K562 (cell line): ENCODE measurements around the gene SRRT. TPM values are rescaled to one million over a fixed set of nuclear protein-coding genes. Genes with fewer than 3 reads are reported as not detected.

Experiments
- ADNP ChIP-seq: fragments of 200-800 bp; sonication (Bioruptor generic); IDR thresholded peaks from 2 replicates; pipeline ENCODE4 v1.6.1; 2016; ENCODE audit warnings: missing genetic modification characterization, missing compliant biosample characterization
- CUX1 ChIP-seq: fragments of 200-800 bp; sonication (Bioruptor generic); IDR thresholded peaks from 2 replicates; pipeline ENCODE4 v1.6.1; 2016; ENCODE audit warnings: missing genetic modification characterization, missing compliant biosample characterization
- FOXK2 ChIP-seq, 2 experiments: fragments of 450-650 bp; IDR thresholded peaks in 1 of 2; conservative IDR thresholded peaks in 1 of 2; 2 replicates each; pipeline ENCODE4 v1.6.1; 2016; ENCODE audit warnings: low read depth in 2 of 2, mild to moderate bottlenecking in 1 of 2
- MTF1 ChIP-seq: fragments of 250-450 bp; sonication (Bioruptor Pico); IDR thresholded peaks from 2 replicates; pipeline ENCODE4 v1.9.0; 2021; ENCODE audit warnings: moderate library complexity, mild to moderate bottlenecking, inconsistent platforms, borderline replicate concordance
- OTX1 ChIP-seq: fragments of 450-650 bp; formaldehyde crosslinking; IDR thresholded peaks from 2 replicates; pipeline ENCODE4 v1.4.0; 2022; ENCODE audit warnings: mild to moderate bottlenecking
- PCBP1 ChIP-seq: fragments of 200-400 bp; formaldehyde crosslinking; IDR thresholded peaks from 2 replicates; pipeline ENCODE4 v1.6.1; 2018; ENCODE audit warnings: mild to moderate bottlenecking, low read depth, low read length; ENCODE audit not compliant: poor library complexity, severe bottlenecking
- SIN3A ChIP-seq, 2 experiments: fragments of 150-350 bp in 1 of 2; IDR thresholded peaks; 2 replicates each; pipeline ENCODE4 v1.6.1; 2011 to 2016; ENCODE audit warnings: borderline replicate concordance in 2 of 2, low read depth in 2 of 2, low read length in 2 of 2, mild to moderate bottlenecking in 2 of 2, moderate library complexity in 2 of 2; ENCODE audit not compliant: control insufficient read depth in 1 of 2
- SRSF9 ChIP-seq: fragments of 200-400 bp; formaldehyde crosslinking; IDR thresholded peaks from 2 replicates; pipeline ENCODE4 v1.6.1; 2017; ENCODE audit warnings: low read depth, low read length, borderline replicate concordance
- TCF7L2 ChIP-seq: fragments of 150-350 bp; IDR thresholded peaks from 2 replicates; pipeline ENCODE4 v1.6.1; 2016; ENCODE audit warnings: low read depth, mild to moderate bottlenecking, low read length, moderate library complexity
- TEAD1 ChIP-seq, 2 experiments: fragments of 450-650 bp in 1 of 2; sonication (generic) in 1 of 2; formaldehyde crosslinking; IDR thresholded peaks; 2 replicates each; pipeline versions ENCODE4 v1.4.0 to v1.8.0; 2020 to 2022; ENCODE audit warnings: mild to moderate bottlenecking in 2 of 2, missing genetic modification reagents in 1 of 2
- TEAD4 ChIP-seq, 2 experiments: sonication (generic) in 1 of 2; formaldehyde crosslinking in 1 of 2; IDR thresholded peaks; 2 replicates each; pipeline versions ENCODE4 v1.6.1 to v1.8.0; 2012 to 2022; ENCODE audit warnings: borderline replicate concordance in 1 of 2, inconsistent platforms in 1 of 2, low read length in 1 of 2, mild to moderate bottlenecking in 1 of 2, missing genetic modification reagents in 1 of 2
- TRIM28 ChIP-seq: fragments of 450-650 bp; IDR thresholded peaks from 2 replicates; pipeline ENCODE4 v1.6.1; 2017
- XRCC4 ChIP-seq: IDR thresholded peaks from one replicate; pipeline ENCODE4 v1.6.1; 2011; ENCODE audit not compliant: insufficient read depth, insufficient read length; ENCODE audit errors: extremely low read depth
- YBX1 ChIP-seq: fragments of 450-650 bp; IDR thresholded peaks from 2 replicates; pipeline ENCODE4 v1.7.1; 2016; ENCODE audit warnings: mild to moderate bottlenecking
- ZNF282 ChIP-seq: sonication (generic); formaldehyde crosslinking; IDR thresholded peaks from 2 replicates; pipeline ENCODE4 v1.8.1; 2023; ENCODE audit warnings: missing genetic modification reagents
- ZNF316 ChIP-seq: fragments of 450-650 bp; IDR thresholded peaks from 2 replicates; pipeline ENCODE4 v1.6.1; 2016
- polyA plus RNA-seq, 8 experiments: library from polyadenylated mRNA; depleted of rRNA in 4 of 8; stranded (reverse) in 5 of 8; unstranded in 3 of 8; fragments of >200 nt; fragmentation: Nextera tagmentation in 2 of 8; fragmentation: Illumina TruSeq in 1 of 8; extraction: Ambion mirVana in 2 of 8; extraction: Trizol in 1 of 8; gene quantifications; 2 replicates each; pipeline versions ENCODE4 v1.2.1 to v1.2.3, GENCODE V29; 2011 to 2014; ENCODE audit warnings: inconsistent platforms in 1 of 8, missing spikeins in 1 of 8
- total RNA-seq, 7 experiments: library from RNA; depleted of rRNA in 6 of 7; stranded (reverse); fragments of >200 nt in 6 of 7; fragmentation: Illumina TruSeq in 2 of 7; extraction: Trizol in 2 of 7; gene quantifications; 2 replicates each; pipeline versions ENCODE4 v1.2.1 to v1.2.3, GENCODE V29; 2011 to 2021; ENCODE audit warnings: low replicate concordance in 1 of 7
- TF ChIP-seq, protein P1 (sequence below): IDR thresholded peaks from 2 replicates; pipeline ENCODE4 v1.6.1; 2012; ENCODE audit warnings: low read depth, low read length, improper control_type of control experiment, borderline replicate concordance
- TF ChIP-seq, protein P2 (sequence below): fragments of 250-450 bp; sonication (Bioruptor Pico); IDR thresholded peaks from 2 replicates; pipeline ENCODE4 v1.5.0; 2022; ENCODE audit warnings: mild to moderate bottlenecking

SRRT gene
- total and polyA plus RNA-seq, 9 of the 15 experiments (the other 6 are each of a cell fraction or from before 2014, with no cell fraction given): 10.3 to 263 (median 84.4) TPM

DNA sequence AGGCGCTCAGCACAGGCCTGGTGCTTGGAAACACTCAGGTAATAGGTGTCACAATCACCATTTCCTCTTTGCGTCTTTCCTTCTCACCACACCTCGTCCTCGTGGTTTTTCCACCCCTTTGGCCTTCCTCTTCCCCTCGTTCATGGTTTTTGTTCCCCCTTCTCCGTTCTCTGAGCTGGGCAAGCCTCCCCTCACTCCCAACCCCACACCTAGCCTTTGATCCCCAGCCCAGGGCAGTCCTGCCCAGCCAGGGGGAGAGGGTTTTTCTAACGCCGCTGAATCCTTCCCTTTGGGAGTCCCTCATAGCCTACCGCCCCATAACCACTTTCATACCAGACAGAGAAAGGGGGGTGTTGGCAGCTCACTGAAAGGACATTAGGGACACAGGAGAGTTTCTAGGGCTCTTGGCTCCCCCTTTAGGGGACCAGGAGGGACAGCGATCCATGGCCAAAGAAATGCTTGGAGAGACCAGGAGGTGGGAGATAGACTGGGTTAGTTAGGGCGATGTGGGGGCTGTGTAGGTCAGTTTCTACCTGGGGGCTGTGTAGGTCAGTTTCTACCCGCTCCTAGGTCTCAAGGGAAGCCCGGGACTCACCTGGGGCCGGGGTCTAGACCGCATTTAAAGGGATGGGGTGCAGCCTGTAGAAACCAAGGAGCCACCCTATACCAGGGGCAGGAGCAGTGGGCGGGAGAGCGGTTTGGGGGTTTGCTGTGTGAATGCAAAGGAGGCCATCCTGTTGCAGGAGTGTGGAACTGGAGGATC is 49.0 kb upstream of the SRRT start (continued):
- TF ChIP-seq SIN3A (IDR thresholded peaks at IDR 0.05; ENCODE audit: borderline replicate concordance in 2 of 2, control insufficient read depth in 1 of 2, low read depth in 2 of 2, low read length in 2 of 2) (no peak), CUX1 (no peak), SRSF9 (no peak), TCF7L2 (no peak), PCBP1 (no peak), ZNF282 (CRISPR knock-in tag) (no peak), ZNF316 (no peak), TEAD1 (CRISPR knock-in tag; IDR thresholded peaks at IDR 0.05) (no peak), OTX1 (CRISPR knock-in tag) (0 out of 2 replicates have a peak, but pooled peaks have one; percentile 59), MTF1 (CRISPR knock-in tag) (0 out of 2 replicates have a peak, but pooled peaks have one; percentile 52), YBX1 (no peak), XRCC4 (no peak), TRIM28 (no peak), ADNP (tag) (no peak), TEAD4 (IDR thresholded peaks at IDR 0.05; ENCODE audit: low read length) (no peak), TEAD4 (CRISPR knock-in tag; IDR thresholded peaks at IDR 0.05; ENCODE audit: borderline replicate concordance) (no peak), FOXK2 (conservative IDR thresholded peaks at IDR 0.05 in 1 of 2, IDR thresholded peaks at IDR 0.05 in 1 of 2; ENCODE audit: low read depth in 2 of 2) (no peak)
- TF ChIP-seq, protein P1, sequence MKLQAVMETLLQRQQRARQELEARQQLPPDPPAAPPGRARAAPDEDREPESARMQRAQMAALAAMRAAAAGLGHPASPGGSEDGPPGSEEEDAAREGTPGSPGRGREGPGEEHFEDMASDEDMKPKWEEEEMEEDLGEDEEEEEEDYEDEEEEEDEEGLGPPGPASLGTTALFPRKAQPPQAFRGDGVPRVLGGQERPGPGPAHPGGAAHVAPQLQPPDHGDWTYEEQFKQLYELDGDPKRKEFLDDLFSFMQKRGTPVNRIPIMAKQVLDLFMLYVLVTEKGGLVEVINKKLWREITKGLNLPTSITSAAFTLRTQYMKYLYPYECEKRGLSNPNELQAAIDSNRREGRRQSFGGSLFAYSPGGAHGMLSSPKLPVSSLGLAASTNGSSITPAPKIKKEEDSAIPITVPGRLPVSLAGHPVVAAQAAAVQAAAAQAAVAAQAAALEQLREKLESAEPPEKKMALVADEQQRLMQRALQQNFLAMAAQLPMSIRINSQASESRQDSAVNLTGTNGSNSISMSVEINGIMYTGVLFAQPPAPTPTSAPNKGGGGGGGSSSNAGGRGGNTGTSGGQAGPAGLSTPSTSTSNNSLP: no peak
- TF ChIP-seq, protein P2, sequence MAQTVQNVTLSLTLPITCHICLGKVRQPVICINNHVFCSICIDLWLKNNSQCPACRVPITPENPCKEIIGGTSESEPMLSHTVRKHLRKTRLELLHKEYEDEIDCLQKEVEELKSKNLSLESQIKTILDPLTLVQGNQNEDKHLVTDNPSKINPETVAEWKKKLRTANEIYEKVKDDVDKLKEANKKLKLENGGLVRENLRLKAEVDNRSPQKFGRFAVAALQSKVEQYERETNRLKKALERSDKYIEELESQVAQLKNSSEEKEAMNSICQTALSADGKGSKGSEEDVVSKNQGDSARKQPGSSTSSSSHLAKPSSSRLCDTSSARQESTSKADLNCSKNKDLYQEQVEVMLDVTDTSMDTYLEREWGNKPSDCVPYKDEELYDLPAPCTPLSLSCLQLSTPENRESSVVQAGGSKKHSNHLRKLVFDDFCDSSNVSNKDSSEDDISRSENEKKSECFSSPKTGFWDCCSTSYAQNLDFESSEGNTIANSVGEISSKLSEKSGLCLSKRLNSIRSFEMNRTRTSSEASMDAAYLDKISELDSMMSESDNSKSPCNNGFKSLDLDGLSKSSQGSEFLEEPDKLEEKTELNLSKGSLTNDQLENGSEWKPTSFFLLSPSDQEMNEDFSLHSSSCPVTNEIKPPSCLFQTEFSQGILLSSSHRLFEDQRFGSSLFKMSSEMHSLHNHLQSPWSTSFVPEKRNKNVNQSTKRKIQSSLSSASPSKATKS: no peak
